HepG2 (cell line): ENCODE data around the gene CEP170. TPM values are rescaled to one million over a fixed set of nuclear protein-coding genes. Genes with fewer than 3 reads are reported as not detected.

Experiments
- ATAC-seq: fragments of 200-7000 bp; cut with Tn5 transposase; 3 replicates; pipeline ENCODE4 v1.9.1; 2020; ENCODE audit warnings: mild to moderate bottlenecking, moderate library complexity
- BruUV-seq: library from RNA; stranded (reverse); fragments of 400-500 nt; replicated peaks from 2 replicates; lab custom pipeline; 2021; lab: Mats Ljungman, UMichigan
- CTCF ChIA-PET: fragments of 300-600 bp; formaldehyde crosslinking; extraction: SDS; loops from one replicate; lab custom pipeline; 2021; ENCODE audit warnings: low total read pairs, inconsistent platforms, low intra/inter-chr PET ratio; lab: Yijun Ruan, JAX
- POLR2A ChIA-PET: fragments of 350-600 bp; sonication (Branson Sonifier 250); formaldehyde crosslinking; loops from one replicate; lab custom pipeline; 2020; ENCODE audit warnings: antibody characterized with exemption, inconsistent platforms; lab: Yijun Ruan, JAX
- DNase-seq: peaks from one replicate; pipeline ENCODE4 v3.0.0-alpha.2; 2015; ENCODE audit warnings: low spot score
- FAIRE-seq: peaks from 3 replicates; lab custom pipeline; 2011; peaks lifted over from hg19 to GRCh38; lab: Jason Lieb, UNC
- H2AFZ ChIP-seq: one replicate; pipeline ENCODE4 v1.6.1; 2011; ENCODE audit warnings: low read length, inconsistent platforms
- H3K27ac ChIP-seq: fragments of 300-600 bp; 3 replicates; pipeline ENCODE4 v1.8.0; 2011; ENCODE audit warnings: mixed run types, mild to moderate bottlenecking, mixed read lengths, low read length, inconsistent platforms; ENCODE audit not compliant: insufficient read depth; ENCODE audit errors: extremely low read length
- H3K27me3 ChIP-seq, 2 experiments: fragments of 200-600 bp in 1 of 2; 2 replicates in 1 of 2; 3 replicates in 1 of 2; pipeline versions ENCODE4 v1.6.0 to v1.8.0; 2011; ENCODE audit warnings: low read length in 2 of 2, mild to moderate bottlenecking in 2 of 2, moderate library complexity in 2 of 2, inconsistent platforms in 1 of 2; ENCODE audit not compliant: insufficient read depth in 2 of 2, control insufficient read depth in 1 of 2
- H3K36me3 ChIP-seq, 2 experiments: fragments of 200-600 bp in 1 of 2; replicated peaks in 1 of 2; 2 replicates in 1 of 2; 3 replicates in 1 of 2; pipeline versions ENCODE4 v1.5.1 to v1.8.0; 2011; ENCODE audit warnings: low read length in 2 of 2, inconsistent platforms in 1 of 2; ENCODE audit not compliant: insufficient read depth in 2 of 2, control insufficient read depth in 1 of 2
- H3K4me1 ChIP-seq: 2 replicates; pipeline ENCODE4 v1.5.1; 2012; ENCODE audit warnings: low read length, inconsistent platforms; ENCODE audit not compliant: insufficient read depth
- H3K4me2 ChIP-seq: 2 replicates; pipeline ENCODE4 v1.6.0; 2011; ENCODE audit warnings: low read depth, low read length, inconsistent platforms
- H3K4me3 ChIP-seq, 3 experiments: fragments of 200-600 bp in 1 of 3; sonication (generic), shearing (Covaris generic) in 1 of 3; replicated peaks in 1 of 3; 2 replicates each; pipeline ENCODE4 v1.5.1; 2011 to 2016; ENCODE audit warnings: low read length in 3 of 3, inconsistent platforms in 2 of 3, low read depth in 2 of 3, mild to moderate bottlenecking in 2 of 3, control low read depth in 1 of 3, mixed read lengths in 1 of 3; ENCODE audit not compliant: insufficient read depth in 1 of 3
- H3K79me2 ChIP-seq: one replicate; pipeline ENCODE4 v1.6.1; 2011; ENCODE audit warnings: low read length, inconsistent platforms; ENCODE audit not compliant: insufficient read depth
- H3K9ac ChIP-seq: 2 replicates; pipeline ENCODE4 v1.6.0; 2011; ENCODE audit warnings: mild to moderate bottlenecking, low read depth, low read length, inconsistent platforms; ENCODE audit not compliant: insufficient read depth
- H3K9me3 ChIP-seq: 2 replicates; pipeline ENCODE4 v1.5.1; 2012; ENCODE audit warnings: mild to moderate bottlenecking, low read length
- H4K20me1 ChIP-seq: 2 replicates; pipeline ENCODE4 v1.6.0; 2011; ENCODE audit warnings: inconsistent platforms, mild to moderate bottlenecking, low read length, moderate library complexity; ENCODE audit not compliant: insufficient read depth
- GATAD1 ChIP-seq: IDR thresholded peaks from 2 replicates; pipeline ENCODE4 v1.6.1; 2016; ENCODE audit warnings: missing genetic modification reagents, missing compliant biosample characterization
- HINFP ChIP-seq: sonication (generic); formaldehyde crosslinking; IDR thresholded peaks from 2 replicates; pipeline ENCODE4 v1.4.0; 2020; ENCODE audit warnings: low read depth, mild to moderate bottlenecking, missing genetic modification reagents
- TGIF2 ChIP-seq: IDR thresholded peaks from 2 replicates; pipeline ENCODE4 v1.6.1; 2016; ENCODE audit warnings: control low read depth, missing compliant biosample characterization
- ZNF235 ChIP-seq: sonication (generic); formaldehyde crosslinking; IDR thresholded peaks from 2 replicates; pipeline ENCODE4 v1.8.1; 2023; ENCODE audit warnings: mild to moderate bottlenecking, missing genetic modification reagents, borderline replicate concordance
- ZNF496 ChIP-seq: sonication (generic); formaldehyde crosslinking; IDR thresholded peaks from 2 replicates; pipeline ENCODE4 v1.8.1; 2023; ENCODE audit warnings: mild to moderate bottlenecking, moderate library complexity, missing genetic modification reagents; ENCODE audit not compliant: insufficient replicate concordance
- ZNF570 ChIP-seq: sonication (generic); formaldehyde crosslinking; IDR thresholded peaks from 2 replicates; pipeline ENCODE4 v1.4.0; 2020; ENCODE audit warnings: mild to moderate bottlenecking, missing genetic modification reagents, borderline replicate concordance
- WGBS: methylation state at CpG from one replicate; pipeline ENCODE4 v1.1.6; 2017; ENCODE audit warnings: low lambda C conversion rate; 5-methylcytosine and 5-hydroxymethylcytosine counted together
- in situ Hi-C: cut with HindIII; loops from 2 replicates; pipeline ENCODE4 v1.10.0; 2017; ENCODE audit warnings: low pct_unique_long_range_greater_than_20kb; ENCODE audit not compliant: extremely low pct_ligation_motif_present
- intact Hi-C: fragments of 100-400 bp; cut with micrococcal nuclease; formaldehyde crosslinking; loops from one replicate; pipeline ENCODE4 v1.10.0; 2022; ENCODE audit not compliant: unreplicated experiment
- polyA plus RNA-seq, 8 experiments: library from polyadenylated mRNA; depleted of rRNA in 3 of 8; stranded (reverse) in 7 of 8; unstranded in 1 of 8; fragments of >200 nt; fragmentation: Illumina TruSeq in 4 of 8; extraction: Trizol in 4 of 8; gene quantifications; 2 replicates each; pipeline versions ENCODE4 v1.2.1 to v1.2.3, GENCODE V29; 2011 to 2016; ENCODE audit warnings: low read depth in 4 of 8, missing spikeins in 1 of 8, mixed read lengths in 1 of 8; ENCODE audit not compliant: insufficient read depth in 1 of 8
- total RNA-seq, 5 experiments: library from RNA; depleted of rRNA; stranded (reverse); fragments of >200 nt; fragmentation: Illumina TruSeq; extraction: Trizol; gene quantifications; 2 replicates each; pipeline ENCODE4 v1.2.3, GENCODE V29; 2016; ENCODE audit warnings: low read depth in 1 of 5
- TF ChIP-seq, protein P1 (sequence below): sonication (generic); formaldehyde crosslinking; conservative IDR thresholded peaks from 2 replicates; pipeline ENCODE4 v1.4.0; 2020; ENCODE audit warnings: missing genetic modification reagents
- TF ChIP-seq, protein P2 (sequence below): IDR thresholded peaks from 2 replicates; pipeline ENCODE4 v1.6.1; 2016; ENCODE audit warnings: missing compliant biosample characterization, missing genetic modification reagents, borderline replicate concordance

The CEP170 gene
- total and polyA plus RNA-seq, 2 of the 13 experiments (the other 11 are each of a cell fraction or from before 2014, with no cell fraction given) = 23.0 to 28.6 TPM

DNA sequence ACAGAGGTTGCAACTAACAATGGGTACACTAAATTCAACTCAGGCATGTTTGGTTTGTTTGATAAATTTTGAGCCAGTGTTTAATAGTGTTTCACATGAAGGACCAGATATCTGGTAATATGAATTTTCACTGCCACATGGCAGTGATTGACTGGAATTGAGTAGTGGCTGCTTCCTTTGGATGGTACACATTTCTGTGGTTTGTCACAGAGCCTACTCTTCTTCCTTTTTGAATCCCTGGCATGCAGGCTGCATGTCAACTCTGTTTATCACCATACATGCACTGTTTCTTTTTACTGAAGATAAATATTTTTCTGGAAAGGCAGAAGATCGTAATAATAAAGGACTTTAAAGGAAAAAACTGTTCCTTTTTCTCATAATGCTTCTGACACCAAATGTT is 36.2 kb upstream of the CEP170 start:
- H3K9ac ChIP-seq = no peak overlapping the region
- H2AFZ ChIP-seq = no peak overlapping the region
- no peak for ATAC-seq
- ChIA-PET CTCF (no interaction called here), POLR2A (no interaction called here)
- no peak overlapping the region for H3K4me3 ChIP-seq
- no peak for DNase-seq
- H3K9me3 ChIP-seq = no peaks in the 10 kb centered on the region
- no peak overlapping the region for H3K4me2 ChIP-seq
- 87% methylated on average over 1 of the region's 1 CpG for WGBS
- intact Hi-C loops = no loop called here
- BruUV-seq = no TSS peak
- H3K27me3 ChIP-seq = no peaks in the 10 kb centered on the region
- no peaks in the 10 kb centered on the region; a peak in 1 of 5 replicates for H3K36me3 ChIP-seq
- no peak for FAIRE-seq
- TF ChIP-seq GATAD1 (CRISPR knock-in tag) (no peak), ZNF235 (CRISPR knock-in tag) (no peak), HINFP (no peak), ZNF570 (no peak), ZNF496 (CRISPR knock-in tag) (no peak), TGIF2 (CRISPR knock-in tag) (no peak)
- TF ChIP-seq, protein P1, sequence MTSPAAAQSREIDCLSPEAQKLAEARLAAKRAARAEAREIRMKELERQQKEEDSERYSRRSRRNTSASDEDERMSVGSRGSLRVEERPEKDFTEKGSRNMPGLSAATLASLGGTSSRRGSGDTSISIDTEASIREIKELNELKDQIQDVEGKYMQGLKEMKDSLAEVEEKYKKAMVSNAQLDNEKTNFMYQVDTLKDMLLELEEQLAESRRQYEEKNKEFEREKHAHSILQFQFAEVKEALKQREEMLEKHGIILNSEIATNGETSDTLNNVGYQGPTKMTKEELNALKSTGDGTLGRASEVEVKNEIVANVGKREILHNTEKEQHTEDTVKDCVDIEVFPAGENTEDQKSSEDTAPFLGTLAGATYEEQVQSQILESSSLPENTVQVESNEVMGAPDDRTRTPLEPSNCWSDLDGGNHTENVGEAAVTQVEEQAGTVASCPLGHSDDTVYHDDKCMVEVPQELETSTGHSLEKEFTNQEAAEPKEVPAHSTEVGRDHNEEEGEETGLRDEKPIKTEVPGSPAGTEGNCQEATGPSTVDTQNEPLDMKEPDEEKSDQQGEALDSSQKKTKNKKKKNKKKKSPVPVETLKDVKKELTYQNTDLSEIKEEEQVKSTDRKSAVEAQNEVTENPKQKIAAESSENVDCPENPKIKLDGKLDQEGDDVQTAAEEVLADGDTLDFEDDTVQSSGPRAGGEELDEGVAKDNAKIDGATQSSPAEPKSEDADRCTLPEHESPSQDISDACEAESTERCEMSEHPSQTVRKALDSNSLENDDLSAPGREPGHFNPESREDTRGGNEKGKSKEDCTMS (CRISPR knock-in tag) = no peak
- TF ChIP-seq, protein P2, sequence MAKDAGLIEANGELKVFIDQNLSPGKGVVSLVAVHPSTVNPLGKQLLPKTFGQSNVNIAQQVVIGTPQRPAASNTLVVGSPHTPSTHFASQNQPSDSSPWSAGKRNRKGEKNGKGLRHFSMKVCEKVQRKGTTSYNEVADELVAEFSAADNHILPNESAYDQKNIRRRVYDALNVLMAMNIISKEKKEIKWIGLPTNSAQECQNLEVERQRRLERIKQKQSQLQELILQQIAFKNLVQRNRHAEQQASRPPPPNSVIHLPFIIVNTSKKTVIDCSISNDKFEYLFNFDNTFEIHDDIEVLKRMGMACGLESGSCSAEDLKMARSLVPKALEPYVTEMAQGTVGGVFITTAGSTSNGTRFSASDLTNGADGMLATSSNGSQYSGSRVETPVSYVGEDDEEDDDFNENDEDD (CRISPR knock-in tag) = no peak
- TF ChIP-seq, all 625 proteins: peak for 0
- in situ Hi-C loops = no loop called here
- H3K27ac ChIP-seq = no peak overlapping the region
- no peaks in the 10 kb centered on the region for H3K4me1 ChIP-seq
- H4K20me1 ChIP-seq = no peaks in the 10 kb centered on the region
- H3K79me2 ChIP-seq = no peaks in the 10 kb centered on the region
